Mesothelial cell of epicardium (in vitro differentiated cells): ENCODE data around the gene ALK. TPM values are rescaled to one million over a fixed set of nuclear protein-coding genes. Genes with fewer than 3 reads are reported as not detected.
"Not testable (repeated sequence)": the region's sequence is repeated elsewhere in the genome, so short reads cannot be mapped to it uniquely, and the experiment has no call there.

Experiments used
- DNase-seq, 2 experiments: peaks; one replicate each; pipeline ENCODE4 v3.0.0; 2021; ENCODE audit warnings: low spot score in 2 of 2; ENCODE audit not compliant: unreplicated experiment in 2 of 2
- H3K27ac Mint-ChIP-seq: 2 replicates; pipeline ENCODE4 v1.8.0; 2021; ENCODE audit warnings: mixed read lengths
- H3K27me3 Mint-ChIP-seq: 2 replicates; pipeline ENCODE4 v1.8.0; 2021; ENCODE audit warnings: low read depth, mixed read lengths
- H3K36me3 Mint-ChIP-seq: 2 replicates; pipeline ENCODE4 v1.8.0; 2021; ENCODE audit warnings: mixed read lengths
- H3K4me1 Mint-ChIP-seq: 2 replicates; pipeline ENCODE4 v1.8.0; 2021; ENCODE audit warnings: mixed read lengths
- H3K4me3 Mint-ChIP-seq: 2 replicates; pipeline ENCODE4 v1.8.0; 2021; ENCODE audit warnings: mild to moderate bottlenecking, moderate library complexity, mixed read lengths
- H3K9me3 Mint-ChIP-seq: 2 replicates; pipeline ENCODE4 v1.8.0; 2021; ENCODE audit warnings: mixed read lengths
- CTCF ChIP-seq: fragments of 200-600 bp; sonication (generic); IDR thresholded peaks from one replicate; pipeline ENCODE4 v1.5.0; 2021; ENCODE audit warnings: antibody characterized with exemption; ENCODE audit not compliant: unreplicated experiment
- total RNA-seq: library from RNA; stranded (reverse); gene quantifications from 3 replicates; pipeline ENCODE4 v1.2.1, GENCODE V29; 2021

ALK gene
- total RNA-seq, 1 donor from 2014 or later, result 0.13 TPM

GRCh38 chr2:29839306-29839705 lies 82.1 kb downstream of the ALK start:
- H3K36me3 Mint-ChIP-seq, result no peaks in the 10 kb centered on the region
- H3K4me1 Mint-ChIP-seq, result no peaks in the 10 kb centered on the region
- H3K9me3 Mint-ChIP-seq, result peaks cover 20% of the 10 kb centered on the region
- no peak for TF ChIP-seq CTCF
- H3K27ac Mint-ChIP-seq, result no peak overlapping the region
- H3K4me3 Mint-ChIP-seq, result no peak overlapping the region
- DNase-seq, result no peak
- peaks cover 42% of the 10 kb centered on the region for H3K27me3 Mint-ChIP-seq

- no peak overlapping the region for H3K4me3 Mint-ChIP-seq
- no peak overlapping the region for H3K27ac Mint-ChIP-seq
- no peak for DNase-seq
- TF ChIP-seq CTCF, result no peak
- H3K27me3 Mint-ChIP-seq, result peaks cover 37% of the 10 kb centered on the region
- peaks cover 20% of the 10 kb centered on the region for H3K9me3 Mint-ChIP-seq
- no peaks in the 10 kb centered on the region for H3K4me1 Mint-ChIP-seq
- H3K36me3 Mint-ChIP-seq, result no peaks in the 10 kb centered on the region
These were observed 83.5 kb downstream of the ALK start for GRCh38 chr2:29837925-29838324.

GRCh38 chr2:29834624-29835023 lies 86.8 kb downstream of the ALK start:
- TF ChIP-seq CTCF, result no peak
- Mint-ChIP-seq H3K36me3 (no peaks in the 10 kb centered on the region), H3K27me3 (peaks cover 35% of the 10 kb centered on the region), H3K27ac (no peak overlapping the region), H3K4me1 (no peaks in the 10 kb centered on the region), H3K9me3 (peaks cover 20% of the 10 kb centered on the region), H3K4me3 (no peak overlapping the region)
- DNase-seq, result no peak

- Mint-ChIP-seq H3K27me3 (peaks cover 33% of the 10 kb centered on the region), H3K4me1 (no peaks in the 10 kb centered on the region), H3K36me3 (no peaks in the 10 kb centered on the region), H3K27ac (no peak overlapping the region), H3K4me3 (no peak overlapping the region), H3K9me3 (peaks cover 20% of the 10 kb centered on the region)
- DNase-seq, result no peak
- no peak for TF ChIP-seq CTCF
These were observed 87.3 kb downstream of the ALK start for GRCh38 chr2:29834036-29834540.

- Mint-ChIP-seq H3K4me3 (no peak overlapping the region), H3K9me3 (peaks cover 11% of the 10 kb centered on the region), H3K27ac (no peak overlapping the region), H3K27me3 (peaks cover 33% of the 10 kb centered on the region), H3K36me3 (no peaks in the 10 kb centered on the region), H3K4me1 (no peaks in the 10 kb centered on the region)
- no peak for TF ChIP-seq CTCF
- no peak for DNase-seq
These were observed 89.8 kb downstream of the ALK start for GRCh38 chr2:29831560-29831959.

GRCh38 chr2:29829841-29830240 lies 91.5 kb downstream of the ALK start:
- Mint-ChIP-seq H3K36me3 (no peaks in the 10 kb centered on the region), H3K9me3 (peaks cover 13% of the 10 kb centered on the region), H3K27me3 (peaks cover 35% of the 10 kb centered on the region), H3K4me3 (no peak overlapping the region), H3K27ac (no peak overlapping the region), H3K4me1 (no peaks in the 10 kb centered on the region)
- TF ChIP-seq CTCF, result no peak
- DNase-seq, result no peak

- H3K9me3 Mint-ChIP-seq, result peaks cover 33% of the 10 kb centered on the region
- not testable (repeated sequence) for H3K4me1 Mint-ChIP-seq
These were observed 97.2 kb downstream of the ALK start for GRCh38 chr2:29824145-29824544.

More at GRCh38 chr2:29824145-29824544, 97.2 kb downstream of the ALK start:
- DNase-seq, H3K27ac Mint-ChIP-seq, H3K36me3 Mint-ChIP-seq, H3K27me3 Mint-ChIP-seq, H3K4me3 Mint-ChIP-seq: not testable (repeated sequence)
